ENCODE data around the gene NUS1. TPM values are rescaled to one million over a fixed set of nuclear protein-coding genes. Genes with fewer than 3 reads are reported as not detected.
"Not testable (repeated sequence)": the region's sequence is repeated elsewhere in the genome, so short reads cannot be mapped to it uniquely, and the experiment has no call there.

The NUS1 gene
- total RNA-seq, 1 donor from 2014 or later: 33.7 TPM

GRCh38 chr6:117687021-117687648 is 11.9 kb downstream of the NUS1 start:
- H3K4me3 Mint-ChIP-seq: no peak overlapping the region
- H3K27ac Mint-ChIP-seq (ENCODE audit: unreplicated experiment): no peak overlapping the region
- H3K9me3 Mint-ChIP-seq: no peaks in the 10 kb centered on the region
- no peak for TF ChIP-seq CTCF (conservative IDR thresholded peaks at IDR 0.05)
- H3K4me1 Mint-ChIP-seq: no peaks in the 10 kb centered on the region
- no peak for DNase-seq (ENCODE audit: low read depth, low spot score)
- H3K27me3 Mint-ChIP-seq (ENCODE audit: low read depth): no peaks in the 10 kb centered on the region
- H3K36me3 Mint-ChIP-seq (ENCODE audit: low read depth): peaks cover 13% of the 10 kb centered on the region

- H3K27me3 Mint-ChIP-seq (ENCODE audit: low read depth); H3K9me3 Mint-ChIP-seq; H3K4me3 Mint-ChIP-seq; DNase-seq (ENCODE audit: low read depth, low spot score); H3K4me1 Mint-ChIP-seq; H3K27ac Mint-ChIP-seq (ENCODE audit: unreplicated experiment): not testable (repeated sequence)
- peaks cover 19% of the 10 kb centered on the region for H3K36me3 Mint-ChIP-seq (ENCODE audit: low read depth)
These were observed 14.3 kb downstream of the NUS1 start for GRCh38 chr6:117689584-117689983.

GRCh38 chr6:117706504-117706903 is 31.2 kb downstream of the NUS1 start:
- Mint-ChIP-seq H3K9me3 (no peaks in the 10 kb centered on the region), H3K4me3 (no peak overlapping the region), H3K4me1 (no peaks in the 10 kb centered on the region), H3K36me3 (ENCODE audit: low read depth) (peaks cover 12% of the 10 kb centered on the region), H3K27ac (ENCODE audit: unreplicated experiment) (no peak overlapping the region), H3K27me3 (ENCODE audit: low read depth) (no peaks in the 10 kb centered on the region)
- TF ChIP-seq CTCF (conservative IDR thresholded peaks at IDR 0.05): no peak
- no peak for DNase-seq (ENCODE audit: low read depth, low spot score)

GRCh38 chr6:117706936-117707509 is 31.8 kb downstream of the NUS1 start:
- H3K27ac Mint-ChIP-seq (ENCODE audit: unreplicated experiment); H3K4me3 Mint-ChIP-seq; H3K4me1 Mint-ChIP-seq; H3K9me3 Mint-ChIP-seq; DNase-seq (ENCODE audit: low read depth, low spot score); H3K27me3 Mint-ChIP-seq (ENCODE audit: low read depth): not testable (repeated sequence)
- peaks cover 11% of the 10 kb centered on the region for H3K36me3 Mint-ChIP-seq (ENCODE audit: low read depth)

- DNase-seq (ENCODE audit: low read depth, low spot score): no peak
- TF ChIP-seq CTCF (conservative IDR thresholded peaks at IDR 0.05): peak; percentile 19
- Mint-ChIP-seq H3K4me3 (no peak overlapping the region), H3K27ac (ENCODE audit: unreplicated experiment) (no peak overlapping the region), H3K36me3 (ENCODE audit: low read depth) (peaks cover 10% of the 10 kb centered on the region), H3K27me3 (ENCODE audit: low read depth) (no peaks in the 10 kb centered on the region), H3K4me1 (no peaks in the 10 kb centered on the region), H3K9me3 (no peaks in the 10 kb centered on the region)
These were observed 36.1 kb downstream of the NUS1 start for GRCh38 chr6:117711369-117711768.

GRCh38 chr6:117718895-117719294 is 43.6 kb downstream of the NUS1 start:
- DNase-seq (ENCODE audit: low read depth, low spot score): no peak
- Mint-ChIP-seq H3K4me3 (no peak overlapping the region), H3K27ac (ENCODE audit: unreplicated experiment) (no peak overlapping the region), H3K4me1 (no peaks in the 10 kb centered on the region), H3K9me3 (peaks cover 7% of the 10 kb centered on the region), H3K36me3 (ENCODE audit: low read depth) (peaks cover 13% of the 10 kb centered on the region), H3K27me3 (ENCODE audit: low read depth) (no peaks in the 10 kb centered on the region)
- TF ChIP-seq CTCF (conservative IDR thresholded peaks at IDR 0.05): no peak

- not testable (repeated sequence) for H3K36me3 Mint-ChIP-seq (ENCODE audit: low read depth); H3K27ac Mint-ChIP-seq (ENCODE audit: unreplicated experiment); H3K4me1 Mint-ChIP-seq; H3K4me3 Mint-ChIP-seq; H3K27me3 Mint-ChIP-seq (ENCODE audit: low read depth); DNase-seq (ENCODE audit: low read depth, low spot score); H3K9me3 Mint-ChIP-seq
These were observed 46.3 kb downstream of the NUS1 start for GRCh38 chr6:117721520-117721919.
